SK-N-MC (cell line): Measurements from ENCODE around the gene PLEKHJ1.

Experiments
- EZH2 ChIP-seq: fragments of 200-600 bp; sonication (generic); IDR thresholded peaks from one replicate; pipeline ENCODE4 v1.6.1; 2017; ENCODE audit warnings: antibody characterized with exemption
- FOXP2 ChIP-seq: optimal IDR thresholded peaks from 2 replicates; pipeline ENCODE3; 2011; ENCODE audit warnings: mild to moderate bottlenecking, moderate library complexity; ENCODE audit not compliant: insufficient read depth; ENCODE audit errors: extremely low read length, control extremely low read depth
- POLR2AphosphoS5 ChIP-seq: IDR thresholded peaks from 2 replicates; pipeline ENCODE4 v1.6.1; 2012; ENCODE audit warnings: mild to moderate bottlenecking, low read depth, low read length, borderline replicate concordance

GRCh38 chr19:2186071-2186846 is 49.9 kb downstream of the PLEKHJ1 start:
- TF ChIP-seq EZH2: no peak
- TF ChIP-seq POLR2AphosphoS5: no peak
- no peak for TF ChIP-seq FOXP2
